BE2C (cell line): Measurements from ENCODE around the gene CCDC172. TPM values are rescaled to one million over a fixed set of nuclear protein-coding genes. Genes with fewer than 3 reads are reported as not detected.

Source experiments
- DNase-seq: peaks from one replicate; pipeline ENCODE4 v3.0.0-alpha.2; 2020
- H3K27me3 ChIP-seq: fragments of 250-450 bp; sonication (Bioruptor Pico); 2 replicates; pipeline ENCODE4 v1.5.1; 2020; ENCODE audit warnings: mild to moderate bottlenecking
- H3K36me3 ChIP-seq: fragments of 250-450 bp; sonication (Bioruptor Pico); 2 replicates; pipeline ENCODE4 v1.5.1; 2020; ENCODE audit warnings: mild to moderate bottlenecking
- H3K4me1 ChIP-seq: fragments of 250-450 bp; sonication (Bioruptor Pico); 2 replicates; pipeline ENCODE4 v1.5.1; 2020
- H3K4me3 ChIP-seq: 2 replicates; pipeline ENCODE4 v1.5.1; 2011; ENCODE audit warnings: low read depth, low read length
- H3K9me3 ChIP-seq: fragments of 250-450 bp; sonication (Bioruptor Pico); 2 replicates; pipeline ENCODE4 v1.5.1; 2020
- polyA plus RNA-seq: library from polyadenylated mRNA; unstranded; fragments of >200 nt; gene quantifications from one replicate; pipeline ENCODE4 v1.2.1, GENCODE V29; 2012; ENCODE audit warnings: low read depth, missing spikeins; ENCODE audit not compliant: insufficient read length, insufficient read depth
- TF ChIP-seq, protein P1 (sequence below): IDR thresholded peaks from 2 replicates; pipeline ENCODE4 v1.5.1; 2012; ENCODE audit warnings: mild to moderate bottlenecking, low read depth, low read length

The CCDC172 gene, protein sequence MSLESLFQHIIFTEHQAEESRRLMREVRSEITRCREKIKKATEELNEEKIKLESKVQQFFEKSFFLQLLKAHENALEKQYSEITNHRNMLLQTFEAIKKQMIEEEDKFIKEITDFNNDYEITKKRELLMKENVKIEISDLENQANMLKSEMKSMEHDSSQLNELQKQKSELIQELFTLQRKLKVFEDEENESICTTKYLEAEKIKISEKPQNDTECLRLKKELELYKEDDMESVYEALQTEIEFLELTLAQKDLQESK
- 0.59 TPM for polyA plus RNA-seq

DNA sequence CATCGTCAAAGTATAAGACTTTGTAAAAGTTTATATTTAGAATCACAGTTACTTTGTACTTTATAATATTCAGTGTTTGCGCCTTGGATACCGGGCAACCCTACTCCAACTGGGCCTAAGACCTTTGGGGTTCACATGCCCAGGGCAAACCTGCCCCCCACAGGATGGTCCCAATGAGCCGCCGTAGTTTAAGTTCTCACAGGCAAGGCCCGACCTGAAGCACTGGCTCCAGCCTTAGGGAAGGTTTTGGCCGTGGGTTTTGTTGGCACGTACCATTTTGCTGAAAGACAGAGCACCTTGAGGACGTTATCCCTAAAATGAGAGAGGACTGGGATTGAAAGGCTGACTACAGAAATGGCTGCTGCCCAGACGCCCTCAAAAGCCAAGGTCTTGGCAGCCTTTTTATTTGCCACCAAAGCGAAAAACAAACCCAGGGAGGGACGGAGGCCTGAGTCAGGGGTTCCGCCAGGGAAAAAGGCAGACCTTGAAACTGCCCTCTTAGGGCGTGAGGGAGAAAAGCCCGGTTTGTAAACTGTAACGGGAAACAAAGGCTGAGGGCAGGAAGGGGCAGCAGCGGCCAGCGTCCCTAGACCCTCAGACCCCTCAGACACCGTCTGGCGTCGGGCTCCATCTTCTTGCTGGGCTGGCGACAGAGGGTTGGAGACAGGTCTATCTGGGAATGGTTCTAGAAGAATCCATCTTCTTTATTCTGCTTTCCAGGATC, at the start of gene CCDC172:
Gene CCDC172, plus strand, starts transcription at position 222 of the 724 bp plus-strand sequence. CDS start 564 bp downstream, outside the sequence.
- no peaks in the 10 kb centered on the region for H3K9me3 ChIP-seq
- H3K27me3 ChIP-seq = no peaks in the 10 kb centered on the region
- no peak within 1 kb of the TSS for H3K4me3 ChIP-seq
- DNase-seq = no peak
- H3K36me3 ChIP-seq = no peaks in the 10 kb centered on the region
- TF ChIP-seq, protein P1, sequence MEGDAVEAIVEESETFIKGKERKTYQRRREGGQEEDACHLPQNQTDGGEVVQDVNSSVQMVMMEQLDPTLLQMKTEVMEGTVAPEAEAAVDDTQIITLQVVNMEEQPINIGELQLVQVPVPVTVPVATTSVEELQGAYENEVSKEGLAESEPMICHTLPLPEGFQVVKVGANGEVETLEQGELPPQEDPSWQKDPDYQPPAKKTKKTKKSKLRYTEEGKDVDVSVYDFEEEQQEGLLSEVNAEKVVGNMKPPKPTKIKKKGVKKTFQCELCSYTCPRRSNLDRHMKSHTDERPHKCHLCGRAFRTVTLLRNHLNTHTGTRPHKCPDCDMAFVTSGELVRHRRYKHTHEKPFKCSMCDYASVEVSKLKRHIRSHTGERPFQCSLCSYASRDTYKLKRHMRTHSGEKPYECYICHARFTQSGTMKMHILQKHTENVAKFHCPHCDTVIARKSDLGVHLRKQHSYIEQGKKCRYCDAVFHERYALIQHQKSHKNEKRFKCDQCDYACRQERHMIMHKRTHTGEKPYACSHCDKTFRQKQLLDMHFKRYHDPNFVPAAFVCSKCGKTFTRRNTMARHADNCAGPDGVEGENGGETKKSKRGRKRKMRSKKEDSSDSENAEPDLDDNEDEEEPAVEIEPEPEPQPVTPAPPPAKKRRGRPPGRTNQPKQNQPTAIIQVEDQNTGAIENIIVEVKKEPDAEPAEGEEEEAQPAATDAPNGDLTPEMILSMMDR = no peak
- H3K4me1 ChIP-seq = no peaks in the 10 kb centered on the region

DNA sequence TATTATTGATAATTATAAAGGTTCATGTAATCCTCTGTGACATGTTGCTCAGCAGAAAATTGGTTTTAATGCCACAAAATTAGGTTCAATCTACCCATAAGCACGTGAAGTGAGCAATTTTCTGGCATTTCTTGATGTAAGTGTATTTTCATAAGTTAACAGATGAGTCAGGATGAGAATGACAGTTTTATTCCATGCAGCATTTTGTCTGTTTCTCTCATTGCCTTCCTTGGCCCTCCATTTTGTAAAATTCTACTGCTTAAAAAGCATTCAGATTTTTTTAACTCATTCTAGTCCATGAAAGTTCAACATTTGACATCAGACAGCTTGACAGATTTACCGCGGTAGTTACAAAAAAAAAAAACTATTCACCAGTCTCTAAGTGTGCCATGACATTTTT, 47.3 kb upstream of the CCDC172 start:
- Histone ChIP-seq H3K27me3 (peaks cover 40% of the 10 kb centered on the region), H3K36me3 (no peaks in the 10 kb centered on the region), H3K4me1 (no peaks in the 10 kb centered on the region), H3K9me3 (no peaks in the 10 kb centered on the region), H3K4me3 (no peak overlapping the region)
- no peak for DNase-seq
- TF ChIP-seq, protein P1 = no peak

DNA sequence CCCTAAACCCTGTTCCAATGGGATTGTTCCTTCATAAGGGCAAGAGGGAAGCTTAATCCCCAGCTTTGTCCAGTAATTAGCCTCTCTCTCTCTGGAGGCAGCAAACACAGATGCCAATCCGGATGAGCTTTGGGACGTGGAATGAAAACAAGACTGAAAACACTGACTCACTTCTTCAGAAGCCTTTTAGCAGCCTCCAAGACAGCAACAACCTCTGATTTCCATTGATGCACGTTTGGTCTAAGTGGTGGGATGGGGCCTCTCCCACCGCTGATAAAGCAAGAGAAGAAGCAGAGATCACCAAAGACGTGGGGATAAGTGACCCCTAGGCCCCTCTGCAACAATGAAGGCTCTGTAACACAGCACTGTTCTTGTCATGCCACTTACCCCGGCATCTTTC, 45.4 kb upstream of the CCDC172 start:
- Histone ChIP-seq H3K9me3 (no peaks in the 10 kb centered on the region), H3K36me3 (no peaks in the 10 kb centered on the region), H3K4me3 (no peak overlapping the region), H3K4me1 (no peaks in the 10 kb centered on the region), H3K27me3 (peaks cover 22% of the 10 kb centered on the region)
- DNase-seq = no peak
- TF ChIP-seq, protein P1 = no peak

DNA sequence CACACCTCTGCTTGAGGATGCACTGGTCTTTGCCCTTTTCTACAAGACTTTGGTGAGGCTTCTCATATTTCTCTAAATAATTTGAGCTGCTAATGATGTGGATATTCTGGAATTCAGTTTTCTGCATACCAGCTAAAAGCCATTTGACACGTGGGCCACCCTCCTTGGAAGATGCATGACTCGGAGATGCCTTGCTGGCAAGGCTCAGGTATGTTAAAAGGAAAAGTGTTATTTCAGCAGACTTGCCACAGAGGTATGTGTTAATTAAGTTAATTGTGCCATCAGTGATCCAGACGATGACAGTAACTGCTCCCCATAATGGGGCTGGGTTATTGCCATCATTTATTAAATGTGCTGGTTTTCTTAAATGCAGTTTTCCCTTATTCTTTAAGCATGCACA, 42.5 kb upstream of the CCDC172 start:
- DNase-seq = no peak
- no peaks in the 10 kb centered on the region for H3K9me3 ChIP-seq
- H3K4me1 ChIP-seq = no peaks in the 10 kb centered on the region
- H3K36me3 ChIP-seq = no peaks in the 10 kb centered on the region
- no peak overlapping the region for H3K4me3 ChIP-seq
- no peaks in the 10 kb centered on the region for H3K27me3 ChIP-seq
- TF ChIP-seq, protein P1 = no peak

DNA sequence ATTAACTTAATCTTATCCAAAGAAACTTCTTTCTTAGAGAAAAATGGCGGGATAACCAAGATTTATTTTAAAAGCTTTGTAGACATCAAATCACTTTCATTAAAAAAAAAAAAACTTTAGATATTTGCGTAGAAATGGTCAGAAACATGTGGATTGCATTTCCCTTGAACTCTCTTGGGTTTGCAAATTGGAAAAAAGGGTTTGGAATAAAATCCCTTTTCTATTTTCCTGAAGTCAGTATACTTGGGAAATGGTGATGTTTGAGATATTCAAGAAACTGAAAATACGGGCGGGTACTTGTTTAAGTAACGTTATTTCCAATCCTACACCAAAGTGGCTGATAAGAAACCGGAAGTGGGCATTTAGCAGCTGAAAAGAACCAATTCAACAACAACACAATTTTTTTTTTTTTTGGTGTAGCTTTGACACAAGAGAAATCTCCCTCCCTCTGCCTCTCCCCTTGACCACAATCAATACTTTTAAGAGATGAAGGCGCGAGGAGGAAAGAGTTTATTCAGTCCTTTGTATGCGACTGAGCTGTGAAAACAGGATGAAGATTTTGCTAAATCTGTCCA, 37.5 kb upstream of the CCDC172 start:
- no peaks in the 10 kb centered on the region for H3K9me3 ChIP-seq
- H3K36me3 ChIP-seq = no peaks in the 10 kb centered on the region
- H3K4me3 ChIP-seq = no peak overlapping the region
- no peaks in the 10 kb centered on the region for H3K4me1 ChIP-seq
- TF ChIP-seq, protein P1 = no peak
- DNase-seq = no peak
- H3K27me3 ChIP-seq = no peaks in the 10 kb centered on the region
